Ecto neural progenitor cell (in vitro differentiated cells): Measurements from ENCODE around the gene KRT74.
"Not testable (repeated sequence)": the region's sequence is repeated elsewhere in the genome, so short reads cannot be mapped to it uniquely, and the experiment has no call there.

Experiments used
- DNase-seq: peaks from one replicate; pipeline ENCODE4 v3.0.0-alpha.2; 2018; ENCODE audit warnings: low spot score

KRT74 gene

GRCh38 chr12:52602552-52602951 lies 28.9 kb upstream of the KRT74 start:
- DNase-seq: peak; percentile 30

- DNase-seq: peak; percentile 36
These were observed 28.0 kb upstream of the KRT74 start for GRCh38 chr12:52601671-52602070.

- DNase-seq: peak; percentile 43
These were observed 27.4 kb upstream of the KRT74 start, which contains the start of gene KRT72 for GRCh38 chr12:52600941-52601481. Gene KRT72 (minus strand): TSS chr12:52601463. CDS start chr12:52601452, 11 bp downstream.

GRCh38 chr12:52600475-52600874 lies 26.8 kb upstream of the KRT74 start:
- DNase-seq: peak; percentile 23

- no peak for DNase-seq
These were observed 26.4 kb upstream of the KRT74 start for GRCh38 chr12:52600071-52600470.

- no peak for DNase-seq
These were observed 25.3 kb upstream of the KRT74 start for GRCh38 chr12:52598966-52599365.

- DNase-seq: not testable (repeated sequence)
These were observed 20.6 kb upstream of the KRT74 start for GRCh38 chr12:52594237-52594636.

- no peak for DNase-seq
These were observed 17.9 kb upstream of the KRT74 start for GRCh38 chr12:52591521-52591920.

- no peak for DNase-seq
These were observed 16.4 kb upstream of the KRT74 start for GRCh38 chr12:52590021-52590420.

GRCh38 chr12:52587563-52587962 lies 13.9 kb upstream of the KRT74 start:
- no peak for DNase-seq

GRCh38 chr12:52585946-52586345 lies 12.3 kb upstream of the KRT74 start:
- DNase-seq: no peak

- DNase-seq: no peak
These were observed 11.4 kb upstream of the KRT74 start for GRCh38 chr12:52585066-52585465.

- no peak for DNase-seq
These were observed 10.6 kb upstream of the KRT74 start for GRCh38 chr12:52584156-52584682.

- peak; percentile 88 for DNase-seq
These were observed 9.4 kb upstream of the KRT74 start for GRCh38 chr12:52582971-52583456.

GRCh38 chr12:52582486-52582885 lies 8.8 kb upstream of the KRT74 start:
- no peak for DNase-seq

GRCh38 chr12:52581481-52581880 lies 7.8 kb upstream of the KRT74 start:
- no peak for DNase-seq

GRCh38 chr12:52581066-52581465 lies 7.4 kb upstream of the KRT74 start:
- DNase-seq: no peak

GRCh38 chr12:52580496-52580895 lies 6.9 kb upstream of the KRT74 start:
- DNase-seq: no peak

- no peak for DNase-seq
These were observed 6.1 kb upstream of the KRT74 start for GRCh38 chr12:52579468-52580465.

- no peak for DNase-seq
These were observed 4.8 kb upstream of the KRT74 start for GRCh38 chr12:52578469-52578868.

- DNase-seq: no peak
These were observed 3.7 kb upstream of the KRT74 start for GRCh38 chr12:52577316-52577715.

- no peak for DNase-seq
These were observed 2.3 kb upstream of the KRT74 start for GRCh38 chr12:52575948-52576347.

GRCh38 chr12:52575256-52575655 lies 1.6 kb upstream of the KRT74 start:
- no peak for DNase-seq
